Activated CD4-positive, alpha-beta T cell treated with anti-CD3 and anti-CD28 coated beads for 24 hours (primary cell): Measurements from ENCODE around the gene SOWAHB.

ENCODE experiments used
- DNase-seq, 2 donors: peaks; one replicate each; pipeline ENCODE4 v3.0.0-alpha.2; 2020; ENCODE audit warnings: low read depth in 2 of 2

The SOWAHB gene

GRCh38 chr4:76854858-76855257 lies 43.1 kb downstream of the SOWAHB start:
- DNase-seq = no peak

DNA sequence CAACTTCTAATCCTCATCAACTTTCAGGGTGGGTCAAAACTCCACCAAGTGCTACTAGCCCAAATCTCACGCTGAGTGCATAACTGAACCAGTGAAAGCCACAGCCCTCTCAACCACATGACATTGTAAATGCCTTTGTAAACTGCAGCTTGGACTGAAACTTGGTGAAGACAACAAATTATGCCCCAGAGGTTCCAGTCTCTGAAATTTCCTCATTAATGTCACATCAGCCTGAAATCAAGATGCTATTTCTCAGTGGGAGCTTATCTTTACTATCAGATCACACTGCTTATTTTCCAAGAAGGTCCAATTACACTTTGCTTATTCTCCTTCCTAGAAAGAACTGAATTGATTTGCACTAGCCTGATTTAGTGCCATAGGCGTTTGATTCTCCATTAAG lies 46.6 kb downstream of the SOWAHB start:
- no peak for DNase-seq

DNA sequence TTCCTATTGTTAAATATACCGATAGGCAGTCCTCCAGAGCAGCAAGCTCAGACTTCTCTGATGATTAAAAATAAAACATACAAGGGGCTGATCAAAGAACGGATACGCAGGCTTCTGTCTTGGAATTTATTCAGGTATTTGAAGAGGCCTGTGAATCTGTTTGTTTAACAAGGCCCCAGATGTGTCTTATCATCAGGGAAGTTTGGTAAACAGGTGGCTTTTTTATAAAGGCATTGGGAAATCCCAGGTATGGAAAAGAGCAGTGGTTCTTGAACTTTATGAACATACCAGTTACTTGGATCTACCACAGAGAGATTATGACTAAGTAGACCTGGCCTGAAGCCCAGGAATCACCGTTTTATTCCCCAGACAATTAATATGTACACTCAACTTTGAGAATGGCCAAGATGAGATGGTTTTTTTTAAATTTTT lies 47.9 kb downstream of the SOWAHB start:
- DNase-seq = no peak
